ENCODE data around the gene PEX13.
"Not testable (repeated sequence)": the region's sequence is repeated elsewhere in the genome, so short reads cannot be mapped to it uniquely, and the experiment has no call there.

The PEX13 gene, protein sequence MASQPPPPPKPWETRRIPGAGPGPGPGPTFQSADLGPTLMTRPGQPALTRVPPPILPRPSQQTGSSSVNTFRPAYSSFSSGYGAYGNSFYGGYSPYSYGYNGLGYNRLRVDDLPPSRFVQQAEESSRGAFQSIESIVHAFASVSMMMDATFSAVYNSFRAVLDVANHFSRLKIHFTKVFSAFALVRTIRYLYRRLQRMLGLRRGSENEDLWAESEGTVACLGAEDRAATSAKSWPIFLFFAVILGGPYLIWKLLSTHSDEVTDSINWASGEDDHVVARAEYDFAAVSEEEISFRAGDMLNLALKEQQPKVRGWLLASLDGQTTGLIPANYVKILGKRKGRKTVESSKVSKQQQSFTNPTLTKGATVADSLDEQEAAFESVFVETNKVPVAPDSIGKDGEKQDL

DNA sequence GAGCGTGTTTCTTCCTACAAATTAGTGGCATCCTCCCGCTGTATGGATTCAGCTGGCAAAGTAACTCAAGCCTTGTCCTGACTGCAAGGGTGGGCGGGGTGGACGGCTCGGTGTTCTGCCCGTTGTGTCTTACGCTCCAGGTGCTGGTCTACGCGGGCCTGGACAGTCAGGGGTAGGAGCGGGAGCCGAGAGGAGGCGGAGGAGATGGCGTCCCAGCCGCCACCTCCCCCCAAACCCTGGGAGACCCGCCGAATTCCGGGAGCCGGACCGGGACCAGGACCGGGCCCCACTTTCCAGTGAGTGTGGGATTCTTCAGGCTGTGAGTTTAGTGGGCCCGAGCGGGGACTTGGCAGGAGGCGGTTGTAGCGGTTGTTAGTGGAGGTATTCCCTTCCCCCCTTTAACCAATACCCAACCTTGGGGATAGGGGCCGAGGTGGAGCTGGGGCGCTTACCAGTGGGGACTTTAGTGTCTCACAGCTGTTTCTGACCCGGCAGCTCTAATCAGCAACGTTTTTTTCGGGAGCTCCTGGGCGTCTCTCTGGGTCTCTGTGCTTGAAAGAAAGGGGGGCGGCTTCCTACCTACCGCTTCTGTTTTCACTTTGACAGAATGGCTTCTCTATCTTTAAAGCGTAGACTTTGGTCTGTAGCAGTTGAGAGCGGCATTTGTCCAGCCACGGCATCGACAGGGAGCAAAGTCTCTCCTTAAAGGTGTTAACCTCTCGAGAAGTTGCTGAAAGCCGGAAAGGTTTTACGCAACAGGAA is at the start of gene PEX13, which contains the start of gene PUS10:
Gene PEX13, plus strand, starts transcription at position 165 of the 762 bp plus-strand sequence. Its CDS starts 40 bp downstream, at position 205.
Gene PUS10, minus strand, starts transcription at position 700 of the 762 bp plus-strand sequence. CDS start 6,365 bp downstream, outside the sequence.
- peak within 1 kb of the TSS; percentile 98 for H3K4me3 ChIP-seq (ENCODE audit: low read depth, low read length)
- peak; percentile 30 for DNase-seq (ENCODE audit: low read depth)

DNA sequence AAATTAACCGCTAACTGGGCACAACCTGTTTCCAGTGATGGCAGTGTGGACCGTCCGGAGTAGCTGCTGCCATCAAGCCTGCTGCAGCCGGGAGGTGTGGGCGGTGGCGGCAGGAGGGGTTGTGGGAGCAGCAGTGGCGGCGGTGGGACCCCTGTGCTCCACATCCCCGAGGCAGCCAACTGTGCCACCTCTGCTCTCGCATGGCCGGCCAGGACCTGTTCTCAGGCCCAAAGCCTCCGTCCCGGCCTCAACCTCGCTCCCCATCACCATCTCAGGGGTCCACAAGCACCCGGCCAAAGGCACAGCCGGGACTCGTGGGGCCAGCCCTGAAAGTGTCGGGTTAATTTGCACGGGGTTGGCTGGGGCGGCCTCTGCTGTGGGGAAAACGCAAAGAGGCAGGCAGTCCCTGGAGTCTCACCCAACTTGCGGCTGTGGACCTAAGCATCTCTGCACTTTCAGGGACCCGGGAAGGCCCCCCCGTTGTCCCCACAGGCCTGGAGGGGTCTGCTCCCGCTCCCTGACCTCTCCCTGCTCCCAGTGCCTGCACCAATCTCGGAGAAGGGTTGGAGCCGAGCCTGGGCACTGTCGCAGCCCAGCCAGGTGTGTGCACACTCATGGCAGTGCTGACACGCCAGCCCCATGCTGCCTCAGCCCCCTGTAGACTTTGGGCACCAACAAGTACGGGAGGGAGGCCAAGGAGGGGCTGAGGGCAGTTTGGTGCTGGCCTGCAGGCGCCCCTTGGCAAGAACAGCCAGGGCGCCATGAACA is 44.4 kb upstream of the PEX13 start:
- DNase-seq (ENCODE audit: low read depth): no peak
- no peak overlapping the region for H3K4me3 ChIP-seq (ENCODE audit: low read depth, low read length)

DNA sequence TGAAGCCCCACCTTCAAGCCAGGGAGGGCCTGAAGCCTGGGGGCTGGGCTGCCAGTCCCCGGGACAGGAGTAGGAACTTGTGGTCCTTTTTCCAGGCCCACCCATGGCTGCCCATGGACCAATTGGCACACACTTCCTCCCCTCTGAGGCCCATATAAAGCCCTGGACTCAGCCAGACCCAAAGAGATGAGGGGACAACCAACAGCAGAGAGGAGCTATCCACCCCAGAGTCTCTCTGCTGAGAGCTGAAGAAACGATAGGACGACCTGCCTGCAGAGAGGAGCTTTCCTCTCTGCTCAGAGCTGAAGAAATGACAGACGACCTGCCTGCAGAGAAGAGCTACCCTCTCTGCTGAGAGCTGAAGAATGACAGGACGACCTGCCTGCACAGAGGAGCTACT is 43.8 kb upstream of the PEX13 start:
- no peak overlapping the region for H3K4me3 ChIP-seq (ENCODE audit: low read depth, low read length)
- no peak for DNase-seq (ENCODE audit: low read depth)

DNA sequence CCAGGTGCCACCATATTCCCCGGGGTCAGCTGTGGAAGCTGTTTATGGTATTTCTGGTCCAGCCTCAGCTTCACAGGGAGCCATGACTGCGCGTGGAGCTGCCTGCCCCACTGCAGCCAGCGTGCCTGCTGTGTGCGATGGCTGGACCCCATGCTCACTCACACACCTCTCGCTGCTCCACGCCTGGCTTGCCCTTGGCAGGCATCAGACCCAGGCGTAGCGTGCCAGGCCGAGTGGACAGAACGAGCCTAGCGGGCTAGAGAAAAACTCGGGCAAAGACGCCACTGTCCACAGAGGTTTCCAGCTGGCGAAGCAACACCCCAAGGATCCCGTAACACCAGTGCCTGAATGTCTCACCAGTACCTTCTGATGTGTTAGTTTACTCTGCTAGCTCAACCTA is 42.9 kb upstream of the PEX13 start:
- no peak overlapping the region for H3K4me3 ChIP-seq (ENCODE audit: low read depth, low read length)
- no peak for DNase-seq (ENCODE audit: low read depth)

DNA sequence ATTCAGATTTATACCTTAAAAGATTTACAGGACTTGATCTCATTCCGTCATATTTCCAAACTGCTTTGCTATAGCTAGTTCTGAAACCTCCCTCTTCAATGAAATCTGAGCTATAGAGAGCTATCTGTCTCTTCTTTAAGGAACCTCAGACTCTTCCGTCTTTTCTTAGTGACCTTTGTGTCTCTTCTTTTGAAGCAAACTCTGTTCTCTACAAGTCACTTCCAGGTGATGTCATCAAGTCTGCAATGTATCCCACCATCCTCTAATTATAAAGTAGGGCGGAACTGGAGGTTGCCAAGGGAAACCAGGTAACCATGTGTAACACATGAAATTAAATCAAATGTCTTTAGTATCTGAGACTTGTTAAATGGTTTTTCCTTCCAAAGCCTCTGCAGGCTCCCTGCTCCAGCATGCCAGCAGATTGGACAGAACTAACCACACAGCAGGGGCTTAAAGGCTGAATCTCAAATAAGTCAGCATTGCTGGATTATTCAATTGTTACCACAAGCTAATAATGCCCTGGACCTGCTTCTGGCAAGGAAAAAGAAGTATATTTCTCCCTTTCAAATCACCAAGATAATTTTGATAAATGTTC is 41.2 kb upstream of the PEX13 start:
- no peak overlapping the region for H3K4me3 ChIP-seq (ENCODE audit: low read depth, low read length)
- DNase-seq (ENCODE audit: low read depth): no peak

DNA sequence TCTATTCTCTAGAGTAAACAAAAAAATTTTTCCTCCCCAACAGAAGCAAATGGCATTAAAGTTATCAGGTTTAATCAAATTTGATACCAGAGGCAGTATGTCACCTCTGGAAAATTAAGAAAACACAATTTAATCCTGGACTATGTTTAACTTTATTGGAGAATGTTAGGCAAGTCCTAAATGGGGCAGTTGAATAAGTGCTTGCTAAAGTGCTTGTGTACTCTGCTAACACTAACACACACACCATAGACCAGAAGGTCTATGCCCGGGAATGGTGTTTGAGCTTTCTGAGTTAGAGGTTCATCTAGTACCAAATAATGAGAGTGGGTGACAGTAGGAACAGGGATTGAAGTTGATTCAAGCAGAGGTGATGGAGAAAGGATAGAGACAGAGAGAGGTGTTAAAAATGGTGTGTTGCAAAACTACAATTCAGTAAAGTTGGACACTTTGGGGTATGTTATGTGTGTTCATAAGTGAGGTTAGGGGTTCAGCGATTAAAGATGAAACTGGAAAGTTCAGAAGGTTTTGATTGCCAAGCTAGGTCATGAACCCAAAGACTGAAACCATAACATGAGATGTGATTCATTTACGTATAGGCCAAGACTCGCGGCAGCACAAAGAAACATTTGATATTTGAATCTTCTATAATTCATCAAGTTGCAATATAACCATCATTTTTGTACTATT is 40.5 kb upstream of the PEX13 start:
- no peak for DNase-seq (ENCODE audit: low read depth)
- no peak overlapping the region for H3K4me3 ChIP-seq (ENCODE audit: low read depth, low read length)

DNA sequence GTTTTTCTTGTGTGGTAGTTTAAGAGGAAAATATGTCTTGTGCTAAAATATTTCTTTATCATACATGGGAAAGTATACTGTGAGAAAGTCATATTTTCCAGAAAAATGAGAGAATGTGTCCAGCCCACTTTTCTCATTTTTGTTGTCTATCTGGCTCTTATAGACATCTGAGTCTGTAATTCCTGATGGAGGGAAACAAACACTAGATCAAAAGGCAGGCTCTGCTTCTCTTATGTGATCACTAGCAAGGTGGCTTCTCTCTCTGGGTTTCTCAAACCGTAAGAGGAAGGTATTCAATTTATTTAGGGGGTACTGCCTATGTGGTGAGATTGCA is 40.0 kb upstream of the PEX13 start:
- DNase-seq (ENCODE audit: low read depth): no peak
- H3K4me3 ChIP-seq (ENCODE audit: low read depth, low read length): no peak overlapping the region

DNA sequence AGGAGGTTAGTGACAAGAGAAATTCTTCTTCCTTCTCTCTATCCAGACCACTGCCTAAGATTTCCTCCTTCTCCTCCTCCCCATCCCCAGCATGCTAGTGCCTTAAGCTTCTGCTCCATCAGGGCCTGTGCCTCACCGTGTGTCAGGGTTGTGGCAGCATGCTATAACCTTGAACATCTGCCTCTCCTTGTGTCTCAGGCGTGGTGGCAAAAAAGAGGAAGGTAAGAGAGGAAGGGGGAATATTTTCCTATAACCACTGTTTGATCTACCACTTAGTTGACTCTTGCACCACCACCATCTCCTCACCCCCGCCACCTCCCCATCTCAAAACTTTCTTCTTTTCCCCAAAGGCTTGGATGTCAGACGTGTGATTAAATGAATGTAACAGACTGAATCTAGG is 38.3 kb upstream of the PEX13 start:
- H3K4me3 ChIP-seq (ENCODE audit: low read depth, low read length): no peak overlapping the region
- DNase-seq (ENCODE audit: low read depth): no peak

DNA sequence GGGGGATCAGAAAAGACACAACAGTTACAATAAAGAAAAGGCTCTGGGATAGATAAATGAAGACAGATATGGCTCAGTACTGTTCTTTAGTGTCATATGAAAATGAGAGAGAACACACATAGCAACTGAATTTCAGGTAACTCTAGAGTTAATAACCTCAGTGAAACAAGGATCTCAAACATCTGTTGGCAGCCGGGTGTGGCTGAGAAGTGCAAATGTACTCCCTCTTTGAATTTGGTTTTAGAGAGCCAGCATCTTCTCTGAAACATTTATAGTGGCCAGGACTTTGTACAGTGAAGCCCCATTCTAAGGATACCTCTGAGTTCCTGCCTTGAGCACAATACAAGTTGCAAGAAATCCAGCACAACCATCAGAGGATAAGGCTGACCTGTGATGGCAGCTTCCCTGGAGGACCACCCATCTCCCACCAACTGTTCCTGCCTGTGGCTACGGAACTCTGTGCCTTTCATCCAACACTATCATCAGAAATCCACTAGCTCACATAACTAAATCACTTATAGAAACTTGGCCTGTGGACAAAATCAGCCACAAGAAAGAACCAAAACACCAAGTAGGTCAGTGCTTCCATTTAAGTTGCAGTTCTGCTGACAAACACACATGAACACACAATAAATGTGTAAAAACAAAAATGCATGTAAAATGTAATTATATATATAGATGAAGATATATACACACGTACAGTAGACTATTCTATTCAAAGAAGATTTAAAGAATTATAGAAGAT is 37.3 kb upstream of the PEX13 start:
- H3K4me3 ChIP-seq (ENCODE audit: low read depth, low read length): no peak overlapping the region
- DNase-seq (ENCODE audit: low read depth): no peak

DNA sequence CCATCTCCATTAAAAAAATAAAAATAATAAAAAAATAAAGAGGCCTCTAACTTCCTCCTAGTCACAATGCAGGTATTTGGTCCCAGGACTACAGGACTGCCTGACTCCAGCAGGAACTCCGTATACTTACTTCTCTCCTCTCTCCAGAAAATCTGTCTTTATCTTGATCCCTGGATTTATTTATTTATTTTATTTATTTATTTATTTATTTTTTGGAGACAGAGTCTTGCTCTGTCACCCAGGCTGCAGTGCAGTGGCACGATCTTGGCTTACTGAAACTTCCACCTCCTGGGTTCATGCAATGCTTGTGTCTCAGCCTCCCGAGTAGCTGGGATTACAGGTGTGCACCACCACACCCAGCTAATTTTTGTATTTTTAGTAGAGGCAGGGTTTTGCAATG is 35.5 kb upstream of the PEX13 start:
- H3K4me3 ChIP-seq (ENCODE audit: low read depth, low read length); DNase-seq (ENCODE audit: low read depth): not testable (repeated sequence)

DNA sequence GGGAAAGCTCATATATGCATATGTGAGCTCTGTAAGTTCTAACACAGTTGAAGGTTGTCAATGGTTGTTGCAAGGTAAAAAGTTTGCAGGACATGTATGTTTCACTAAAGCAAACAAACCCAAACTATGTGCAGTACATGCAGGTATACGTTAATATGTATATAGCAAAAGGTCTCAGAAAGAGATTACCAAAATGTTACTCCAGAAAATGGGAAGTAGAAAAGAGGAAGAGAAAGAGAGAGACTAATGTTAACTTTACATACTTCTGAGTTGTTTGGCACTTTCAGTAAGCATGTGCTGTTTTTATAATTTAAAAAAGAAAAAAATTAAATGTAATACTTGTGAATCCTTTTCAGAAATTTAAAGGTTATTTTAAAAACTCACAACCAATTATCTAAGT is 32.8 kb upstream of the PEX13 start:
- no peak overlapping the region for H3K4me3 ChIP-seq (ENCODE audit: low read depth, low read length)
- DNase-seq (ENCODE audit: low read depth): no peak

DNA sequence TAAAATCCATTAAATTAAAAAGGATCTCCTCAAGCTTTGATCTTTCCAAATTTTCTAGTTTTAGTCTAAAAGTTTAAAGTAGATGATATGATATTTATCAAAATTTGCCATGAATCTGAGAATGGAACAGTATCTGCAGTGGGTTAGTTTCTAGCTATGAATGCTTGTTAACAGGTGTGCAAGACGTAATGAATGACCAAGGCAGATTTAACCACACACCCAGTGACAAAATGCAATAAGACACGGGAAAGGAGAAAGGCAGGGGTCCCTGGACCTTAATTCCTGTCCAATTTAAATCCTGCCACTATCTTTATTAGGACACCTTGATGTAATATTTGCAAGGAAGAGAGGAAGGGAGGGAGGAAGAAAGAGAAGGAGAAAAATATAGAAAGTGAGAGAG is 30.5 kb upstream of the PEX13 start:
- H3K4me3 ChIP-seq (ENCODE audit: low read depth, low read length): no peak overlapping the region
- DNase-seq (ENCODE audit: low read depth): no peak

DNA sequence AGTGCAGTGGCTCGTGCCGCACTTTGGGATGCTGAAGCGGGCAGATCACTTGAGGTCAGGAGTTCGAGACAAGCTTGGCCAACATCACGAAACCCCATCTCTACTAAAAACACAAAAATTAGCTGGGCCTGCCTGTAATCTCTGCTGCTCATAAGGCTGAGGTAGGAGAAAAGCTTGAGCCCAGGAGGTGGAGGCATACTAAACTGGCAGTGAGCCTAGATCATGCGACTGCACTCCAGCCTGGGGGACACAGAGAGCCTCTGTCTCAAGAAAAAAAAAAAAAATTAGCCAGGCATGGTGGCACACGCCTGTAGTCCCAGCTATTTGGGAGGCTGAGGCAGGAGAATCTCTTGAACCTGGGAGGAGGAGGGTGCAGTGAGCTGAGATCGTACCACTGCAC is 29.9 kb upstream of the PEX13 start:
- DNase-seq (ENCODE audit: low read depth); H3K4me3 ChIP-seq (ENCODE audit: low read depth, low read length): not testable (repeated sequence)

DNA sequence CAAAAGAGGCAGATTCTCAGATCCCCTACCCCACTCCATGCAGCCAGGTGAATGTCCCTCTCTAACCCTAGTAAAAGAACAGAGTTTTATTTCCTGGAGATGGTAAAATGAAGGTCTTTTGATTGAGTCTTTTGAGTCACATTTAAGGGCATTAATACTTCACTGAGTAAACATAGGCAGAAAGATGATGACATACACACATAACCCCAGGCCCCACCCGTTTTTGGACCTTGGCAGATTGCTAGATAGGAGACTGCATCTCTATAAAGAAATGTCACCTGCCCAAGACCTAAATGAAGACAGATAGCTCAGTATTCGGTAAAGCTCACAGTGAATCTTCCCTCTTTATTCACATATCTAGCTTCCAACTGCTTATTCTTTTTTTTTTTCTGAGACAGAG is 28.3 kb upstream of the PEX13 start:
- H3K4me3 ChIP-seq (ENCODE audit: low read depth, low read length): no peak overlapping the region
- no peak for DNase-seq (ENCODE audit: low read depth)

DNA sequence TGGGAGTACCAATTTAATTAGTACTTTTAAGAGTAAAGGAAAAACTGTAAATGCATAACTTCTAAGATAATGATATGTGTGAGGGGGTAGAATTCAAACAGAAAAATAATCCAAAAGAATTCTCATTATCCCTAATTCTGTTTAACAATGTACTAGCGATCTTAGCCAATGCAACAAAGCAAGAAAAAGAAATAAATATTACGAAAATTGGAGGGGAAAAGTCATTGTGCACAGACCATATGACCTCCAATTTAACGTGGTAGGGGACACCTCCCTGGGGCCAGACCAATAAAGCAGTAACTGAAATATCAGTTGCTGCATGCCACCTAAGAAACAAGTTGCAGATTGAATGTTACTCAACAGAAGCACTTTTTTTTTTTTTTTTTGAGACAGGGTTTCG is 25.9 kb upstream of the PEX13 start:
- no peak for DNase-seq (ENCODE audit: low read depth)
- H3K4me3 ChIP-seq (ENCODE audit: low read depth, low read length): no peak overlapping the region

DNA sequence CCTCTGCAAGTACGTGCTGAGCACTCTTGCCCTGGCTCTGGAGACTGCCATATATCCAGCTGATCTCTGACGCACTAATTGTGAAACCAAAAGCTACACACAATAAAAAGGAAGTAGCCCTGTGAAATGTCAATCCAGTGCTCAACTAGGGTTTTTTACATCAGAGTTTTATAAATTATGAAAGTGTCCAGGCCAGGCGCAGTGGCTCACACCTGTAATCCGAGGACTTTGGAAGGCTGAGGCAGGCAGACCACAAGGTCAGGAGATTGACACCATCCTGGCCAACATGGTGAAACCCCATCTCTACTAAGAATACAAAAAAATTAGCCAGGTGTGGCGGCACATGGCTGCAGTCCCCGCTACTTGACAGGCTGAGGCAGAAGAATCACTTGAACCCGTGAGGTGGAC is 24.5 kb upstream of the PEX13 start:
- no peak for DNase-seq (ENCODE audit: low read depth)
- no peak overlapping the region for H3K4me3 ChIP-seq (ENCODE audit: low read depth, low read length)

DNA sequence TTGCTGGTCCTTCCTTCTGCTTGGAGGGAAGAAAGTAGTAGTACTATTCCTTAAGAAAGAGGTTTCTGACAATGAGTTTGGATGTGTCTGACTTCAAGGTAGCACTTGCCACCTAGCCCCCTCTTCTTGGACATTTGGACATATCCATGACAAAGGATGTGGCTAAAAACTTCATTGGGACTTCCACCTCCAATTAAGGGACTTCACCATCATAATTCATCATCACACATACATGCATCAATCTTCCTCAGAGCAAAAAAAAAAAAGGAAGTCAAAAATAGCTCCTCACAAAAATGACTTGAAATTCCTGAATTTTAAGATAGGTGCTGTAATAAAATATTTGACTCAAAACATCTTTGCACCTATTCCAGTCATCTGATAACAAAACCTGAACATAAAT is 23.4 kb upstream of the PEX13 start:
- H3K4me3 ChIP-seq (ENCODE audit: low read depth, low read length): no peak overlapping the region
- DNase-seq (ENCODE audit: low read depth): no peak

DNA sequence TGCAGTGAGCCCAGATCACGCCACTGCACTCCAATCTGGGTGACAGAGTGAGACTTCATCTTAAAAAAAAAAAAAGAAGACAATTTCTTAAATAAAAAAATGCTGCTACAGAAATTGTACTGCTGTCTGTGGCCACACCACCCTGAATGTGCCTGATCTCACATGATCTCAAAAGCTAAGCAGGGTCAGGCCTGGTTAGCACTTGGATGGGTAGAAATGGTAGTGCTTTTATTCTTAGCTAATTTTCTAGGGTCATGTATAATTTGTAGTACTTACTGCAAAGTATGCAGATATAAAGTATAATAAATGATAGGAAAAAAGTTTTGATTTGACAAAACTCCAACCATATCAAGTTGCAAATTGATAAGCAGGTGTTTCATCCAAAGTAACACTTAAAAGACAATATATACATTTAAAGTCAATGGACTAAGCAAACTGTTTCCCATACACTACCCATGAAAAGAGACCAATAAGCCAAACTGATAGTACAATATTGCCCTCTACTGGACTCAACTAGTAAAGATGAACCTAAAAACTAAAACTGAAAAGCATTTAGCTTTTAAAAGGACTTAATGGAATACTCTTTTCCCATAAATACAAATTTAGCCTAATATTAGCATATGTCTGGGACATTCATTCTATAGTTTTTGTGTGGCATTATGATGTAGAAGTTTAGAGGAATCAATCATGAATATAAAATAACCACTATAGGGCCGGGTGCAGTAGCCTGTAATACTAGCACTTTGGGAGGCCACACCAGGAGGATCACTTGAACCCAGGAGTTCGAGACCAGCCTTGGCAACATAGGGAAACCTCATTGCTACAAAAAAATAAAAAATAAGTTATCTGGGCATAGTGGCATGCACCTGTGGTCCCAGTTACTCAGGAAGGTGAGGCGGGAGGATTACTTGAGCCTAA is 18.6 kb upstream of the PEX13 start:
- H3K4me3 ChIP-seq (ENCODE audit: low read depth, low read length): no peak overlapping the region
- DNase-seq (ENCODE audit: low read depth): no peak
